Neural cell (in vitro differentiated cells): ENCODE data around the gene UHRF1. TPM values are rescaled to one million over a fixed set of nuclear protein-coding genes. Genes with fewer than 3 reads are reported as not detected.

Experiments used
- H2AFZ ChIP-seq: fragments of 200-600, 300-800 bp; sonication (generic), shearing (Covaris generic); 2 replicates; pipeline ENCODE4 v1.6.0; 2014; ENCODE audit warnings: low read depth, mild to moderate bottlenecking, antibody characterized with exemption, low read length, moderate library complexity
- H3F3A ChIP-seq: fragments of 200-600 bp; shearing (Covaris generic); 2 replicates; pipeline ENCODE4 v1.6.1; 2016; ENCODE audit warnings: mild to moderate bottlenecking, moderate library complexity, mixed read lengths, antibody characterized with exemption, low read length; ENCODE audit not compliant: insufficient read depth, poor library complexity, severe bottlenecking
- H3K27ac ChIP-seq: fragments of 200-600, 300-800 bp; sonication (generic), shearing (Covaris generic); 2 replicates; pipeline ENCODE4 v1.5.1; 2014; ENCODE audit warnings: mild to moderate bottlenecking, low read length, moderate library complexity
- H3K27me3 ChIP-seq: fragments of 300-800, 200-600 bp; sonication (generic), shearing (Covaris generic); 2 replicates; pipeline ENCODE4 v1.6.0; 2014; ENCODE audit warnings: mild to moderate bottlenecking, low read depth, low read length, moderate library complexity; ENCODE audit not compliant: insufficient read depth
- H3K36me3 ChIP-seq: fragments of 300-800, 200-600 bp; sonication (generic), shearing (Covaris generic); 2 replicates; pipeline ENCODE4 v1.5.1; 2014; ENCODE audit warnings: mild to moderate bottlenecking, antibody characterized with exemption, low read length, moderate library complexity; ENCODE audit not compliant: insufficient read depth
- H3K4me2 ChIP-seq: fragments of 300-800, 200-600 bp; sonication (generic), shearing (Covaris generic); 2 replicates; pipeline ENCODE4 v1.6.0; 2014; ENCODE audit warnings: mild to moderate bottlenecking, low read length
- H3K4me3 ChIP-seq: fragments of 300-800, 200-600 bp; sonication (generic), shearing (Covaris generic); 2 replicates; pipeline ENCODE4 v1.5.1; 2014; ENCODE audit warnings: mild to moderate bottlenecking, low read length, moderate library complexity
- H3K79me2 ChIP-seq: fragments of 200-600 bp; shearing (Covaris generic); replicated peaks from 2 replicates; pipeline ENCODE4 v1.6.0; 2014; ENCODE audit warnings: mild to moderate bottlenecking, low read length, moderate library complexity; ENCODE audit not compliant: insufficient read depth
- H3K9ac ChIP-seq: fragments of 300-800, 200-600 bp; sonication (generic), shearing (Covaris generic); 2 replicates; pipeline ENCODE4 v1.6.1; 2016; ENCODE audit warnings: mild to moderate bottlenecking, low read length, mixed read lengths
- H3K9me2 ChIP-seq: fragments of 200-600 bp; shearing (Covaris generic); 2 replicates; pipeline ENCODE4 v1.6.1; 2016; ENCODE audit warnings: mild to moderate bottlenecking, low read length, mixed read lengths; ENCODE audit not compliant: insufficient read depth
- H3K9me3 ChIP-seq: fragments of 200-600, 300-800 bp; sonication (generic), shearing (Covaris generic); 2 replicates; pipeline ENCODE4 v1.6.1; 2016; ENCODE audit warnings: mild to moderate bottlenecking, mixed run types, low read length, moderate library complexity, mixed read lengths
- H4K20me1 ChIP-seq: fragments of 200-600 bp; shearing (Covaris generic); 2 replicates; pipeline ENCODE4 v1.6.1; 2016; ENCODE audit warnings: mild to moderate bottlenecking, mixed run types; ENCODE audit not compliant: insufficient read depth
- CTCF ChIP-seq: fragments of 450-650 bp; IDR thresholded peaks from 2 replicates; pipeline ENCODE4 v1.5.1; 2014; ENCODE audit warnings: antibody characterized with exemption, mild to moderate bottlenecking, moderate library complexity; ENCODE audit not compliant: poor library complexity, severe bottlenecking
- EP300 ChIP-seq: fragments of 450-650 bp; conservative IDR thresholded peaks from 2 replicates; pipeline ENCODE4 v1.6.1; 2014; ENCODE audit warnings: antibody characterized with exemption, mild to moderate bottlenecking, moderate library complexity; ENCODE audit not compliant: poor library complexity, severe bottlenecking
- EZH2 ChIP-seq: fragments of 200-600, 300-800 bp; shearing (Covaris generic), sonication (generic); IDR thresholded peaks from 2 replicates; pipeline ENCODE4 v1.6.1; 2014; ENCODE audit warnings: antibody characterized with exemption, low read length, borderline replicate concordance, mild to moderate bottlenecking; ENCODE audit not compliant: insufficient read depth, poor library complexity, severe bottlenecking
- MXI1 ChIP-seq: fragments of 450-650 bp; conservative IDR thresholded peaks from 2 replicates; pipeline ENCODE4 v1.6.1; 2014; ENCODE audit warnings: antibody characterized with exemption, mild to moderate bottlenecking; ENCODE audit not compliant: poor library complexity, severe bottlenecking
- POLR2AphosphoS5 ChIP-seq: IDR thresholded peaks from 2 replicates; pipeline ENCODE4 v1.6.1; 2012
- RAD21 ChIP-seq: fragments of 450-650 bp; conservative IDR thresholded peaks from 2 replicates; pipeline ENCODE4 v1.6.1; 2014; ENCODE audit warnings: antibody characterized with exemption, mild to moderate bottlenecking, moderate library complexity
- SMC3 ChIP-seq: fragments of 450-650 bp; conservative IDR thresholded peaks from 2 replicates; pipeline ENCODE4 v1.6.1; 2014; ENCODE audit warnings: antibody characterized with exemption, mild to moderate bottlenecking, moderate library complexity; ENCODE audit not compliant: poor library complexity
- TAF1 ChIP-seq: IDR thresholded peaks from 2 replicates; pipeline ENCODE4 v1.6.1; 2012; ENCODE audit warnings: low read depth
- polyA minus RNA-seq: library from RNA; depleted of rRNA, polyadenylated mRNA; stranded (reverse); fragments of >200 nt; gene quantifications from 2 replicates; pipeline ENCODE4 v1.2.3, GENCODE V29; 2014
- polyA plus RNA-seq: library from polyadenylated mRNA; depleted of rRNA; stranded (reverse); fragments of >200 nt; gene quantifications from 2 replicates; pipeline ENCODE4 v1.2.3, GENCODE V29; 2014
- TF ChIP-seq, protein P1 (sequence below): IDR thresholded peaks from 2 replicates; pipeline ENCODE4 v1.6.1; 2012; ENCODE audit warnings: borderline replicate concordance

UHRF1 gene
- polyA plus RNA-seq = 1.8 and 3.0 TPM in 2 replicates
- polyA minus RNA-seq = 2.7 and 3.1 TPM in 2 replicates

GRCh38 chr19:4909156-4909896 lies at the start of gene UHRF1:
Gene UHRF1, plus strand, starts transcription at chr19:4909501. Its CDS starts 1,385 bp downstream, at chr19:4910886.
- H3K9me2 ChIP-seq = no peaks in the 10 kb centered on the region
- no peaks in the 10 kb centered on the region for H3K36me3 ChIP-seq
- peak within 1 kb of the TSS; percentile 49 for H3K9ac ChIP-seq
- H3K27ac ChIP-seq = no peak within 1 kb of the TSS
- no peaks in the 10 kb centered on the region for H4K20me1 ChIP-seq
- peak within 1 kb of the TSS; percentile 72 for H3K4me3 ChIP-seq
- H2AFZ ChIP-seq = no peak within 1 kb of the TSS
- TF ChIP-seq CTCF = no peak
- no peak for TF ChIP-seq TAF1
- TF ChIP-seq SMC3 = no peak
- TF ChIP-seq EZH2 = no peak
- no peak for TF ChIP-seq RAD21
- no peak for TF ChIP-seq EP300
- TF ChIP-seq POLR2AphosphoS5 = no peak
- TF ChIP-seq MXI1 = no peak
- TF ChIP-seq, protein P1, sequence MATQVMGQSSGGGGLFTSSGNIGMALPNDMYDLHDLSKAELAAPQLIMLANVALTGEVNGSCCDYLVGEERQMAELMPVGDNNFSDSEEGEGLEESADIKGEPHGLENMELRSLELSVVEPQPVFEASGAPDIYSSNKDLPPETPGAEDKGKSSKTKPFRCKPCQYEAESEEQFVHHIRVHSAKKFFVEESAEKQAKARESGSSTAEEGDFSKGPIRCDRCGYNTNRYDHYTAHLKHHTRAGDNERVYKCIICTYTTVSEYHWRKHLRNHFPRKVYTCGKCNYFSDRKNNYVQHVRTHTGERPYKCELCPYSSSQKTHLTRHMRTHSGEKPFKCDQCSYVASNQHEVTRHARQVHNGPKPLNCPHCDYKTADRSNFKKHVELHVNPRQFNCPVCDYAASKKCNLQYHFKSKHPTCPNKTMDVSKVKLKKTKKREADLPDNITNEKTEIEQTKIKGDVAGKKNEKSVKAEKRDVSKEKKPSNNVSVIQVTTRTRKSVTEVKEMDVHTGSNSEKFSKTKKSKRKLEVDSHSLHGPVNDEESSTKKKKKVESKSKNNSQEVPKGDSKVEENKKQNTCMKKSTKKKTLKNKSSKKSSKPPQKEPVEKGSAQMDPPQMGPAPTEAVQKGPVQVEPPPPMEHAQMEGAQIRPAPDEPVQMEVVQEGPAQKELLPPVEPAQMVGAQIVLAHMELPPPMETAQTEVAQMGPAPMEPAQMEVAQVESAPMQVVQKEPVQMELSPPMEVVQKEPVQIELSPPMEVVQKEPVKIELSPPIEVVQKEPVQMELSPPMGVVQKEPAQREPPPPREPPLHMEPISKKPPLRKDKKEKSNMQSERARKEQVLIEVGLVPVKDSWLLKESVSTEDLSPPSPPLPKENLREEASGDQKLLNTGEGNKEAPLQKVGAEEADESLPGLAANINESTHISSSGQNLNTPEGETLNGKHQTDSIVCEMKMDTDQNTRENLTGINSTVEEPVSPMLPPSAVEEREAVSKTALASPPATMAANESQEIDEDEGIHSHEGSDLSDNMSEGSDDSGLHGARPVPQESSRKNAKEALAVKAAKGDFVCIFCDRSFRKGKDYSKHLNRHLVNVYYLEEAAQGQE = no peak
- H3K27me3 ChIP-seq = peaks cover 2% of the 10 kb centered on the region
- peaks cover 24% of the 10 kb centered on the region for H3K79me2 ChIP-seq
- H3K4me2 ChIP-seq = peak within 1 kb of the TSS; percentile 54
- H3F3A ChIP-seq = no peaks in the 10 kb centered on the region
- H3K9me3 ChIP-seq = no peaks in the 10 kb centered on the region

DNA sequence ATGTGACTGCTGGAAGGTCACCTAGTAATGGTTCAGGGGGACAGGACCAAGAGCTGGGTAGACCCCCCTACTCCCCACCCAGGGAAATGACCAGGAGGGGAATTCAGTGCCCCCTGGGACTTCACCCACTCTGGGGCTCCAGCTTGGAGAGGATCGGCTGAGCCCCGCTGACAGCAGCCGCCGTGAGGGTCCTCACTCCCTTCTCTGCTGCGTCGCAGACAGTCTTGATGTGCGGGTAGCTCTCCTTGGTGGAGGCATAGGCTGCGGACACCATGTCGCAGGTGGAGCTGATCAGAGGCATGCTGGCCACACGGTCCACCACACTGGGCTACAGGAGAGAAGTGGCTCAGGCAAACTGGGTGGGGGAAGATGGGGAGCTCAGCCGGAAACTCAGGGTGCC lies 49.6 kb upstream of the UHRF1 start:
- TF ChIP-seq CTCF (no peak), RAD21 (no peak), POLR2AphosphoS5 (no peak), SMC3 (no peak), EZH2 (no peak), EP300 (no peak), TAF1 (no peak), MXI1 (no peak)
- TF ChIP-seq, protein P1 = no peak
- H3K9me3 ChIP-seq = no peaks in the 10 kb centered on the region
- H3K9ac ChIP-seq = no peak overlapping the region
- H3K36me3 ChIP-seq = no peaks in the 10 kb centered on the region
- no peaks in the 10 kb centered on the region for H3K79me2 ChIP-seq
- H3K4me2 ChIP-seq = no peak overlapping the region
- H3K4me3 ChIP-seq = no peak overlapping the region
- H4K20me1 ChIP-seq = no peaks in the 10 kb centered on the region
- H3K27me3 ChIP-seq = no peaks in the 10 kb centered on the region
- no peaks in the 10 kb centered on the region for H3K9me2 ChIP-seq
- no peak overlapping the region for H3K27ac ChIP-seq
- H3F3A ChIP-seq = no peaks in the 10 kb centered on the region
- H2AFZ ChIP-seq = no peak overlapping the region
